GM21423 (cell line): ENCODE data around the gene ELOVL7.
"Not testable (repeated sequence)": the region's sequence is repeated elsewhere in the genome, so short reads cannot be mapped to it uniquely, and the experiment has no call there.

ENCODE experiments used
- ATAC-seq: cut with Tn5 transposase; IDR thresholded peaks from one replicate; pipeline ENCODE4 v1.9.1; 2021; ENCODE audit warnings: mild to moderate bottlenecking, moderate library complexity; ENCODE audit not compliant: unreplicated experiment

The ELOVL7 gene

GRCh38 chr5:60719329-60719728, 124.7 kb downstream of the ELOVL7 start:
- no peak for ATAC-seq

DNA sequence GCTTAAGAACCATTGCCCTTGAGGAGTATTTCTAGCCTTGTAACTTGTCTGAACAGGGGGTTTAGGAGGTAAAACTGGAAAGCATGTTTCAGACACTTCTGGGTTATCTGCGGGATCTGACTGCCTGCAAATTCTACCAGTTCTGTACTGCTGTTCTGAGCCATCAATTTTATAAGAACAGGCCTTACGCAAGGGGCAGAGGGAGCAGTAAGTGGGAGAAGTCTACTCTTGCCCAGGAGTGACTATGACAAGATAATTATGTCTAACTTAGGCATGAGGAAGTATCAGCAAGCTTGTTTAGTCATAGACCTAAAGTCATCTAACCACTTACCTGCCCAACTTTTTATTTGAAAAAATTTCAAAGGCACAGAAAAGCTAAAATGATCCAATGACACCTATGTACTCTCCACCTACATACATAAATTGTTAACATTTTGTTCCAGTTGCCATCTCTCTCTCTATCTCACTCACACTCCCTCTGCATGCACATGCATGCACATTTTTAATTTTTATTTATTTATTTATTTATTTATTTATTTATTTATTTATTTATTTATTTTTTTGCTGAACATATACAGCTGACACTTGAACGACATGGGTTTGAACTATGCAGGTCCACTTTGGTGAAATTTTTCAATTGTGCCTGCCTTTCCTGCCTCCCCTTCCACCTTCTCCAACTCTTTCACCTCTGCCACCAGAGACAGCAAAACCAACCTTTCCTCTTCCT, 125.7 kb downstream of the ELOVL7 start:
- ATAC-seq = no peak

GRCh38 chr5:60715201-60715928, 128.7 kb downstream of the ELOVL7 start:
- not testable (repeated sequence) for ATAC-seq

DNA sequence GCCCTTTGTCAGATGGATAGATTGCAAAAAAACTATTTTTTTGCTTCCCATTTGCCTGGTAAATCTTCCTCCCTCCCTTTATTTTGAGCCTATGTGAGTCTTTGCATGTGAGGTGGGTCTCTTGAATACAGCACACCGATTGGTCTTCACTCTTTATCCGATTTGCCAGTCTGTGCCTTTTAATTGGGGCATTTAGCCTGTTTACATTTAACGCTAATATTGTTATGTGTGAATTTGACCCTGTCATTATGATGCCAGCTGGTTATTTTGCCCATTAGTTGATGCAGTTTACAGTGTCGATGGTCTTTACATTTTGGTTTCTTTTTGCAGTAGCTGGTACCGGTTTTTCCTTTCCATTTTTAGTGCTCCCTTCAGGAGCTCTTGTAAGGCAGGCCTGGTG, 131.1 kb downstream of the ELOVL7 start:
- ATAC-seq = no peak

GRCh38 chr5:60711892-60712291, 132.2 kb downstream of the ELOVL7 start:
- ATAC-seq = not testable (repeated sequence)

DNA sequence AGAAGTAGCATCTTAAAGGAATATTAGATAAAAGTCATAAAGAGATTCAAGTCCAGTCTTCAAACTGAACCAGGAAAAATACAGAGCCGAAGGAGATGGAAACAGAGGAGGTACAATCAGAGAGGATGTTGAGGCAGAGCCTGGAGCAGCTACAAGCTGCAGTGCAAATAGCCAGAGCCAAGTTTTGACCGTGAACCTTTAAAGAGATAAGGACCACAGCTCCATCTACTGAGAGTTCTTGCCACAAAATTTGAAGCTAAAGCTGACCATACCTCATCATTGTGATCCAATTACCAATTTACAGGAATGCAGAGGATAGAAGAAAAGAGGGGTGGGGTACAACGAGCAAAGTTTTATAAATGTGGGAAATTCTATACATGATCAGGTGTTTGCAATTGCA, 133.7 kb downstream of the ELOVL7 start:
- no peak for ATAC-seq

- no peak for ATAC-seq
These were observed 138.9 kb downstream of the ELOVL7 start for GRCh38 chr5:60705144-60705543.

GRCh38 chr5:60703944-60704343, 140.1 kb downstream of the ELOVL7 start:
- no peak for ATAC-seq
